Activated CD8-positive, alpha-beta T cell treated with anti-CD3 and anti-CD28 coated beads for 36 hours (primary cell): ENCODE data around the gene NUTM1. TPM values are rescaled to one million over a fixed set of nuclear protein-coding genes. Genes with fewer than 3 reads are reported as not detected.

ENCODE experiments used
- ATAC-seq: fragments of 200-7000 bp; cut with Tn5 transposase; one replicate; pipeline ENCODE4 v1.10.0; 2021; ENCODE audit warnings: mild to moderate bottlenecking, moderate library complexity
- CTCF ChIA-PET: fragments of 350-600 bp; sonication (Branson Sonifier 250); formaldehyde crosslinking; loops from one replicate; lab custom pipeline; 2021; ENCODE audit warnings: antibody characterized with exemption; lab: Charles Lee
- POLR2A ChIA-PET: fragments of 350-600 bp; sonication (Branson Sonifier 250); formaldehyde crosslinking; loops from one replicate; lab custom pipeline; 2021; ENCODE audit warnings: antibody characterized with exemption; lab: Charles Lee
- DNase-seq: peaks from one replicate; pipeline ENCODE4 v3.0.0-alpha.2; 2020
- H3K27ac Mint-ChIP-seq: one replicate; pipeline ENCODE4 v1.8.0; 2021; ENCODE audit warnings: mild to moderate bottlenecking, mixed read lengths
- H3K27me3 Mint-ChIP-seq: one replicate; pipeline ENCODE4 v1.8.0; 2021; ENCODE audit warnings: mixed read lengths
- H3K36me3 Mint-ChIP-seq: one replicate; pipeline ENCODE4 v1.8.0; 2021; ENCODE audit warnings: low read depth, mixed read lengths
- H3K4me1 Mint-ChIP-seq: one replicate; pipeline ENCODE4 v1.8.0; 2021; ENCODE audit warnings: low read depth, mixed read lengths
- H3K4me3 Mint-ChIP-seq: one replicate; pipeline ENCODE4 v1.8.0; 2021; ENCODE audit warnings: mild to moderate bottlenecking, moderate library complexity, mixed read lengths
- H3K9me3 Mint-ChIP-seq: one replicate; pipeline ENCODE4 v1.8.0; 2021; ENCODE audit warnings: mixed read lengths
- CTCF ChIP-seq: fragments of 200-600 bp; IDR thresholded peaks from one replicate; pipeline ENCODE4 v1.8.0; 2022; ENCODE audit warnings: antibody characterized with exemption, mild to moderate bottlenecking
- intact Hi-C: fragments of 100-400 bp; cut with micrococcal nuclease; formaldehyde crosslinking; loops from one replicate; pipeline ENCODE4 v1.10.0; 2022
- total RNA-seq, 2 experiments: library from RNA; stranded (reverse); gene quantifications; one replicate each; pipeline ENCODE4 v1.2.3, GENCODE V29; 2021

NUTM1 gene
- total RNA-seq, 2 experiments from 2014 or later, result not detected

DNA sequence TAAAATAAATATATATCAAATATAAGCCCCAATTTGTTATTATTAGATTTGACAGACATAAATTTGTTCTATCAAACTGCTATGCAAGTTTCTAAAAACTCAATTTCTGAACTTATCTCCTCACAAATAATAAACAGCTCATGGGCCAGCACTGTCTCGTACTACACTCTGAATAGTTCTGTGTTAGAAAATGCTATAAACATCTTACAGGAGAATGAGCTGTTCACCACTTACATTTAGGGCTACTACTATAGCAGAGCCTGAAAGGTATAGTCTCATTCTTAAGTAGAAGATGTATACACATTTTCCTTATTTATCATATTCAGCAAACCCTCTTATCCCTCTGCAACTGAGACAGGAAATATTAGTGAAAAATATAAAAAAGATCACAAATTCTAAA is 18.2 kb upstream of the NUTM1 start:
- H3K27ac Mint-ChIP-seq, result peak overlapping the region; percentile 78
- peak overlapping the region; percentile 0 for H3K4me3 Mint-ChIP-seq
- TF ChIP-seq CTCF, result no peak
- peaks cover 8% of the 10 kb centered on the region for H3K36me3 Mint-ChIP-seq
- H3K4me1 Mint-ChIP-seq, result peaks cover 69% of the 10 kb centered on the region
- ATAC-seq (no peak), DNase-seq (no peak)
- H3K27me3 Mint-ChIP-seq, result no peaks in the 10 kb centered on the region
- H3K9me3 Mint-ChIP-seq, result no peaks in the 10 kb centered on the region
- ChIA-PET POLR2A (interaction anchor here (1.0 to 1.4 kb wide), 2 partner anchors 9 to 12 kb away, joined by 3 to 5 read pairs; partner anchors contain the start of gene SLC12A6), CTCF (interaction anchor here (0.5 to 6.4 kb wide), 5 partner anchors 9 to 84 kb away, joined by 3 to 26 read pairs (median 4); partner anchors contain the start of genes NOP10 and NUTM1)
- intact Hi-C loops, result loop anchor here (5.0 kb wide), 1 partner anchor 88 kb away; no protein-coding TSS in a partner anchor

GRCh38 chr15:34325368-34325767 is 17.7 kb upstream of the NUTM1 start:
- Mint-ChIP-seq H3K27ac (peak overlapping the region; percentile 85), H3K9me3 (no peaks in the 10 kb centered on the region), H3K36me3 (peaks cover 8% of the 10 kb centered on the region), H3K4me1 (peaks cover 69% of the 10 kb centered on the region), H3K27me3 (no peaks in the 10 kb centered on the region), H3K4me3 (peak overlapping the region; percentile 40)
- intact Hi-C loops, result loop anchor here (5.0 kb wide), 1 partner anchor 88 kb away; no protein-coding TSS in a partner anchor
- ATAC-seq (no peak), DNase-seq (no peak)
- POLR2A ChIA-PET, result interaction anchor here (0.9 to 1.4 kb wide), 5 partner anchors 9 to 109 kb away, joined by 3 to 5 read pairs (median 3); partner anchors contain the start of genes NOP10, NUTM1 and SLC12A6
- TF ChIP-seq CTCF, result no peak
- CTCF ChIA-PET, result interaction anchor here (0.8 to 6.4 kb wide), 6 partner anchors 9 to 84 kb away, joined by 3 to 26 read pairs (median 4); partner anchors contain the start of genes LPCAT4, NOP10 and NUTM1

DNA sequence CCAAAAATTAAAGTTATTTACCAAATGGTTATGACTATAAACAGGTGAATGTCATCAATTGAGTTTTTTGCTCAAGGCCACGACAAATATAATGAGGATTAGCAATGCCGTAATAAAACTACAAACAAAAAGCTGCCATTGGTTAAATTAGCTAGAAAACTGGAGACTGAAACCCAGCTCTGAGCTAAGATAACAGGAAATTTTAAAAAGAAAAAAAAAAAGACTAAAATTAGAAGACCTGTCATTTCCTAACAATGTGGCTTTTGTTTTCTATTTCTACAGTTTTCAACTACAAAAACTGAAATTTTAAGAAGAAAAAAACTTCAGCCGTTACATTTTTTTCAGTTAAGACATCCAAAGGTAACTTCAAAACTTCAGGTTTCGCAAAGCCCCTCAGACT is 15.2 kb upstream of the NUTM1 start:
- Mint-ChIP-seq H3K4me1 (peaks cover 80% of the 10 kb centered on the region), H3K4me3 (peak overlapping the region; percentile 64), H3K27me3 (no peaks in the 10 kb centered on the region), H3K27ac (peak overlapping the region; percentile 89), H3K9me3 (no peaks in the 10 kb centered on the region), H3K36me3 (peaks cover 12% of the 10 kb centered on the region)
- DNase-seq, result no peak
- intact Hi-C loops, result loop anchor here (5.0 kb wide), 1 partner anchor 91 kb away; no protein-coding TSS in a partner anchor
- CTCF ChIA-PET, result interaction anchor here (1.5 to 6.4 kb wide), 7 partner anchors 10 to 94 kb away, joined by 4 to 34 read pairs (median 23); partner anchors contain the start of genes LPCAT4, NOP10, NUTM1 and SLC12A6
- no peak for TF ChIP-seq CTCF
- POLR2A ChIA-PET, result interaction anchor here (0.6 to 2.3 kb wide), 3 partner anchors 9 to 24 kb away, joined by 3 to 18 read pairs (median 7); partner anchors contain the start of gene SLC12A6
- no peak for ATAC-seq

DNA sequence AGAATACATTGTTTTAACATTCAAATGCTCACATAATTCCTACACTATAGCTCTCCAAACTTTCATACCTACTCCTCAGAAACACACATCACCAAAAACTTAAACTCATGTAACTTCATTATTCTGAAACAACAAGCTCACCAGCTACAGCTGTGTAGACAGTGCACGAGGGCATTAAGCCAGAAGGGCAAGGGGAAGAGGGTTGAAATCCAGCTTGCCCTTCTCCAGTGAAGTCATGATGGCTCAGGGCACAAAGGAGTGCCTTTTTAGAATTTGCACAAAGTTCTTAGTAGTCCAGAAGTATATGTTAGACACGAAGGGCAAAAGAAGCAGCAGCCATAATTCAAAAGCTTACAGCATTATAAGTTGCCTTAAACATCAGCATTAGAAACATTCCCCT is 14.1 kb upstream of the NUTM1 start:
- intact Hi-C loops, result loop anchor here (5.0 kb wide), 1 partner anchor 92 kb away; no protein-coding TSS in a partner anchor
- Mint-ChIP-seq H3K27ac (peak overlapping the region; percentile 89), H3K4me1 (peaks cover 79% of the 10 kb centered on the region), H3K27me3 (no peaks in the 10 kb centered on the region), H3K9me3 (no peaks in the 10 kb centered on the region), H3K36me3 (peaks cover 11% of the 10 kb centered on the region), H3K4me3 (peak overlapping the region; percentile 49)
- POLR2A ChIA-PET, result interaction anchor here (1.0 to 2.3 kb wide), 3 partner anchors 8 to 38 kb away, joined by 4 to 18 read pairs (median 8); partner anchors contain the start of genes LPCAT4 and SLC12A6
- no peak for TF ChIP-seq CTCF
- CTCF ChIA-PET, result interaction anchor here (1.5 to 6.4 kb wide), 7 partner anchors 9 to 87 kb away, joined by 4 to 34 read pairs (median 23); partner anchors contain the start of genes LPCAT4, NOP10, NUTM1 and SLC12A6
- no peak for DNase-seq
- no peak for ATAC-seq
